NCI-H774 (cell line): ENCODE measurements around the gene UQCC2.

ENCODE experiments used
- DNase-seq: peaks from one replicate; lab custom pipeline; 2025; lab: John Stamatoyannopoulos, UW

The UQCC2 gene

DNA sequence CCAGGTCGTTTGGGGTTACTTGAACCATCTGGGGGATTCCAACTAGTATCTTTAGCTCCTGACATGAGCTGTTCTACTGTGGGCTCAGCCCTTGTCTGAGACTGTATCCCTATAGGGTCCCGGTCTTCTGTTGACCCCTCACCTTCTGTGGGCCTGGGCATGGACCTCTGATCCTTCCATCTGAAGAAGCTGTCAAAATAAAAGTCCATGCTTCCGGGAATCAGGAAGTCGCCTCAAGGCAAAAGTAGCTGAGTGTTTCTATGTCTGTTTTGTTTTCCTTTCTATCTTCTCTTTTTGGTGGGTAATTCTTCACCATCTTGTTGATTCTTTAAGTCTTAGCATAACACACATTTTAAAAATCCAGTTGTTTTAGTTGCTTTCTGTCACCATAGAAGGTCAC lies 60.1 kb downstream of the UQCC2 start:
- DNase-seq: no peak
